ENCODE results near the gene CLIP2. TPM values are rescaled to one million over a fixed set of nuclear protein-coding genes. Genes with fewer than 3 reads are reported as not detected.

CLIP2 gene
- total RNA-seq, 1 experiment from 2014 or later = 39.9 TPM

- in situ Hi-C loops (cut with HindIII; ENCODE audit: low pct_unique_long_range_greater_than_20kb, low sequenced_read_pairs) (no loop called here), intact Hi-C loops (cut with micrococcal nuclease; ENCODE audit: unreplicated experiment) (no loop called here)
- no peak for ATAC-seq
- peaks cover 19% of the 10 kb centered on the region for H3K4me1 ChIP-seq (ENCODE audit: control insufficient read depth, insufficient read depth, low read length)
- no peaks in the 10 kb centered on the region for H3K9me3 ChIP-seq (ENCODE audit: control insufficient read depth, insufficient read depth, low read depth, low read length)
- H3K4me3 ChIP-seq (ENCODE audit: low read depth in 2 of 2, low read length in 2 of 2) = no peak overlapping the region
- H3K27me3 ChIP-seq (ENCODE audit: control insufficient read depth, insufficient read depth, low read length) = no peaks in the 10 kb centered on the region
- ChIA-PET POLR2A (interaction anchor here (0.6 kb wide), 1 partner anchor 1746 kb away, joined by 11 read pairs; no protein-coding TSS in a partner anchor), CTCF (interaction anchor here (0.6 to 0.7 kb wide), 2 partner anchors 10 to 153 kb away, joined by 3 to 5 read pairs; no protein-coding TSS in a partner anchor)
- TF ChIP-seq POLR2AphosphoS5 (IDR thresholded peaks at IDR 0.05; ENCODE audit: low read depth, low read length) = no peak
- no peak for TF ChIP-seq SIN3A (IDR thresholded peaks at IDR 0.05; ENCODE audit: borderline replicate concordance, insufficient read depth, low read depth, low read length)
- TF ChIP-seq REST (IDR thresholded peaks at IDR 0.05; ENCODE audit: insufficient read depth in 1 of 2, low read depth in 2 of 2, low read length in 1 of 2) = peak; percentile 76 to 83
- TF ChIP-seq CTCF (IDR thresholded peaks at IDR 0.05) = no peak
- no peak for TF ChIP-seq TCF7L2 (IDR thresholded peaks at IDR 0.05; ENCODE audit: low read depth, low read length)
- no peak overlapping the region for H3K27ac ChIP-seq (ENCODE audit: low read length)
- H3K36me3 ChIP-seq (ENCODE audit: control insufficient read depth, insufficient read depth, low read length) = no peaks in the 10 kb centered on the region
- no TSS peak for BruUV-seq (replicated peaks)
- DNase-seq (ENCODE audit: low read depth, low spot score) = no peak
These were observed 8.5 kb downstream of the CLIP2 start for GRCh38 chr7:74297516-74298233.

DNA sequence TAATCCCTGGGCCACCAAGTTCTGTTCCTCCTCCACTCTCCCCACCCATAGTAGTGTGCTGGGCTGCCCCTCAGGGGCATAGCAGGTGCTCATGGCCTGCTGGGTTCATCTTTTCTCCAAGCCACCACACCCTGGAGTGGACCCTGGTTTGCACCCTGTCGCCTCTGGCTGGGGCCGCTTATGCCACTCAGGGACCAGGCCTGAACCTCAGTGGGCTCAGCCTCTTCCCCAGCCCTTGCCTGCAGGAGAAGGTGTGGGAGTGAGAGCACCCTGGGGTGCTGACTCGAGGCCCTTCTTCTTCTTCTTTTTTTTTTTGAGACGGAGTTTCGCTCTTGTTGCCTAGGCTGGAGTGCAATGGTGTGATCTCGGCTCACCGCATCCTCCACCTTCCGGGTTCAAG lies 10.2 kb downstream of the CLIP2 start:
- no TSS peak for BruUV-seq (replicated peaks)
- DNase-seq (ENCODE audit: low read depth, low spot score) (no peak), ATAC-seq (no peak)
- Histone ChIP-seq H3K27ac (ENCODE audit: low read length) (no peak overlapping the region), H3K4me3 (ENCODE audit: low read depth in 2 of 2, low read length in 2 of 2) (no peak overlapping the region), H3K36me3 (ENCODE audit: control insufficient read depth, insufficient read depth, low read length) (no peaks in the 10 kb centered on the region), H3K27me3 (ENCODE audit: control insufficient read depth, insufficient read depth, low read length) (no peaks in the 10 kb centered on the region), H3K4me1 (ENCODE audit: control insufficient read depth, insufficient read depth, low read length) (peaks cover 10% of the 10 kb centered on the region), H3K9me3 (ENCODE audit: control insufficient read depth, insufficient read depth, low read depth, low read length) (no peaks in the 10 kb centered on the region)
- intact Hi-C loops (cut with micrococcal nuclease; ENCODE audit: unreplicated experiment) = no loop called here
- POLR2A ChIA-PET = interaction anchor here (0.7 kb wide), 1 partner anchor 206 kb away, joined by 4 read pairs; no protein-coding TSS in a partner anchor
- in situ Hi-C loops (cut with HindIII; ENCODE audit: low pct_unique_long_range_greater_than_20kb, low sequenced_read_pairs) = no loop called here
- CTCF ChIA-PET = no interaction called here
- TF ChIP-seq SIN3A (IDR thresholded peaks at IDR 0.05; ENCODE audit: borderline replicate concordance, insufficient read depth, low read depth, low read length) = no peak
- no peak for TF ChIP-seq POLR2AphosphoS5 (IDR thresholded peaks at IDR 0.05; ENCODE audit: low read depth, low read length)
- TF ChIP-seq TCF7L2 (IDR thresholded peaks at IDR 0.05; ENCODE audit: low read depth, low read length) = no peak
- no peak for TF ChIP-seq CTCF (IDR thresholded peaks at IDR 0.05)
- TF ChIP-seq REST (IDR thresholded peaks at IDR 0.05; ENCODE audit: insufficient read depth in 1 of 2, low read depth in 2 of 2, low read length in 1 of 2) = no peak

Measured in Panc1 (cell line).